ENCODE data around the gene OR9A2.
A peak's percentile ranks its signal among the peaks of the same experiment; 100 is the strongest.

DNA sequence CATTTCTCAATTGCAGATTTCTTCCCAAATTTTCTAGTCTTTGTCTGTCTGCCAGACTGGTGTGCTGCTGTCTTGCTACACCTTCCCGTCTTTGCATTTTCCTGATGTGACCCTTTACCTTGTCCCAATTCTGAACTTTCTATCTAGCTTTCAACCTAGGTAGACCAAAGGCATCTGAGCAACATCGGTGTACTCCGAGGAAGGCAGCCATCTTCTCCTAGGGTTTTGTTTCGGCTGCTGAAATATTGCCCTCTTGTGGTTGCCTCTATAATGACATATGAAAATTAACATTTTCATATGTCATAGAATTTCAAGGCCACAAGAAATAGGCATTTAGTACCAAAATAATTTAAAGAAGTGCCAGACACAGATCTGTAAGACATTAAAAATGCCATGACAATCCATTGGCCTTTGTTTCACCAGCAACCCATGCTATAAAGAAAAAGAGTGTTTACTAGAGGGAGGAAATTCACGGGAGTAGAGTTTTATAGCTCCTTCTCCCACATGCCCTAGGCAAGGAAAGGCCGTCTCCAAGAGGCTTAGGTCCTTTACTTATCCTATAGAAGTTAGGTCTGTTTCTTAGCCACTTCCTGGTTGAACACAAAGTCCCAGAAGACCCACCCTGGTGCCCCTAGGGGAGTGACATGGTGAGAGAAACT lies 23.4 kb downstream of the OR9A2 start:
- TF ChIP-seq, protein P1, sequence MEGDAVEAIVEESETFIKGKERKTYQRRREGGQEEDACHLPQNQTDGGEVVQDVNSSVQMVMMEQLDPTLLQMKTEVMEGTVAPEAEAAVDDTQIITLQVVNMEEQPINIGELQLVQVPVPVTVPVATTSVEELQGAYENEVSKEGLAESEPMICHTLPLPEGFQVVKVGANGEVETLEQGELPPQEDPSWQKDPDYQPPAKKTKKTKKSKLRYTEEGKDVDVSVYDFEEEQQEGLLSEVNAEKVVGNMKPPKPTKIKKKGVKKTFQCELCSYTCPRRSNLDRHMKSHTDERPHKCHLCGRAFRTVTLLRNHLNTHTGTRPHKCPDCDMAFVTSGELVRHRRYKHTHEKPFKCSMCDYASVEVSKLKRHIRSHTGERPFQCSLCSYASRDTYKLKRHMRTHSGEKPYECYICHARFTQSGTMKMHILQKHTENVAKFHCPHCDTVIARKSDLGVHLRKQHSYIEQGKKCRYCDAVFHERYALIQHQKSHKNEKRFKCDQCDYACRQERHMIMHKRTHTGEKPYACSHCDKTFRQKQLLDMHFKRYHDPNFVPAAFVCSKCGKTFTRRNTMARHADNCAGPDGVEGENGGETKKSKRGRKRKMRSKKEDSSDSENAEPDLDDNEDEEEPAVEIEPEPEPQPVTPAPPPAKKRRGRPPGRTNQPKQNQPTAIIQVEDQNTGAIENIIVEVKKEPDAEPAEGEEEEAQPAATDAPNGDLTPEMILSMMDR (IDR thresholded peaks at IDR 0.05), result peak; percentile 40 to 81 (median 78)
- TF ChIP-seq POLR2A (IDR thresholded peaks at IDR 0.05), result no peak
- peak; percentile 19 for TF ChIP-seq POLR2AphosphoS5 (IDR thresholded peaks at IDR 0.05)

All from prostate gland (tissue), 2 donors.